GM12864 (cell line): Measurements from ENCODE around the gene LEMD1.

Experiments used
- DNase-seq: peaks from one replicate; pipeline ENCODE4 v3.0.0-alpha.2; 2011; ENCODE audit warnings: low read depth
- H3K4me3 ChIP-seq: 2 replicates; pipeline ENCODE4 v1.5.1; 2011; ENCODE audit warnings: mild to moderate bottlenecking, low read depth, low read length, control low read depth
- CTCF ChIP-seq: IDR thresholded peaks from 2 replicates; pipeline ENCODE4 v1.5.1; 2011; ENCODE audit warnings: low read depth, mild to moderate bottlenecking, moderate library complexity, low read length, control low read depth, inconsistent platforms; ENCODE audit errors: missing control alignments

Gene LEMD1

GRCh38 chr1:205446828-205447227, 25.0 kb upstream of the LEMD1 start:
- no peak for DNase-seq
- no peak for TF ChIP-seq CTCF
- no peak overlapping the region for H3K4me3 ChIP-seq

DNA sequence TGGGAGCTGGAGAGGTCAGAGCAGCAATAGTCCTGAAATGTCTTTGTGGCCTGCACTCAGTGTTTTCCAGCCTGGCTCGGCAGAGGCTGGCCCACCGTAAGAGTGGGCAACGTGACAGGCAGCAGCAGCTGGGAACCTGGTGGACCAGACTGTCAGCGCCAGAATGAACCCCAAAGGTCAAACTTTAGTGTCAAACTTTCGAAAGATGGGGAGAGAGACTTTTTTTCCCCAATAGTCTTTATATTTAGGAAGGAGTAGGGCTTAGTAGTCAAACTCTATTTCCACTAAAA, 23.7 kb upstream of the LEMD1 start:
- no peak for DNase-seq
- no peak for TF ChIP-seq CTCF
- H3K4me3 ChIP-seq = no peak overlapping the region

DNA sequence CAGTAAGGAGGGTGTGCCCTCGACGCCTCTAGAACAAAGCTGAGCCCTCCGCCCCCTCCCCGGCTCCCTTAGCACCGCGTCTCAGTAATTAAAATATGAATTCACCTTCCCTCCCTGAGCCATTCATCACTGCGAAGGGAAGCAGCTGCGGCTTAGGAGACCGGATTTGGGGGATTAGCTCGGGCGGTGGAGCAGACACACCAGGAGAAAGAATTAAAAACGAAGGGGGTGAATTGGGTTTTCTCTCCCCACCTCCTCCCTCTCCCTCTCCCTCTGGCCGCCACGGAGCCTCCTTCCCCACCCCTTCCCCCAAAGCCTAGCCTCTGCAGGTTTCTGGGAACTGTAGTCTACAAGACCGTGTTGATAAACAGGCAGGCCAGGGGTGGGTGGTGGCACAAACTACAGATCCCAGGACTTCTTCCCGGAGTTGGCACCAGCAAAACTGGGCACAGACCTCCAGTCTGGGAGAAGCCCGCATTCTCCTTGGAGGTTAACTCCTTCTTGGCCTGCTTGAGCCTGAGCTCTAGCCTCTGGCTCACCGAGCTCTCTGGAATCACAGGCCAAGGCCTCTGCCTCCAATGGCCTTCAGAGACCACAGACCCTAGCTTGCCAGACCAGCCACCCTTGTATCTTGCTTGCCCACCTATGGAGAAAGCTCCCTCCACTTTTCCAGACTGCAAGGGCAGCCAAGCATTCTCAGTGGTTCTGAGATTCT, 23.2 kb upstream of the LEMD1 start:
- no peak for DNase-seq
- no peak for TF ChIP-seq CTCF
- no peak overlapping the region for H3K4me3 ChIP-seq

DNA sequence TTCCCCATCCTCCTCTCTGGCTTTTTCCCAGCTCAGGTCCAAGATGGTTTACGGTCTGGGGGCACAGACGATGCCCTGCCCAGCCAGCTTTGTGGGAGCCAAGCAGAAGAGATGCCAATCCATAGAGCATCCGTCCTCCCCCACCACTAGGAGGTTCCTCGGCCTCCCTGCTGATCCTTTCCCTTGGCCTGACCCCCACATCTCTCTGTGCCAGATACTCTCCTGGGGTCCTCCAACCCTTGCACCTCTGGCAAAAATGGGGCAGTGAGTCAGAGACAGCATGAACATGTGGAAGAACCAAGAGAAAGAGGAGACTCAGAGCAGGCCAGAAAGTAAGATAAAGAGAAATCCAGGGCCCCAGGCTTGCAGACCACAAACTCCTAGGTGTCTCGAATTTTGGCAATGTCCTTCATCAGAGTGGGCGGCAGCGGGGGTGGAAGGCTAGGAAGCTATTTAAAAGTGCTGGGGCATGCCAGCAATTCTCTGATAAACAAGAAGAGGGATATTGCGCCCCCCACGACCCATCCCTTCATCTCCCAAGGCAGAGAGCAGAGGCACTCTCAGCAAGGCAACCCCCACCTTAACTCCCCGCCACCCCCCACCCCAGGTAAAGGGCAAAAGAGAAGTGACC, 22.6 kb upstream of the LEMD1 start:
- no peak for DNase-seq
- TF ChIP-seq CTCF = no peak
- no peak overlapping the region for H3K4me3 ChIP-seq

GRCh38 chr1:205443585-205444299, 21.9 kb upstream of the LEMD1 start:
- no peak overlapping the region for H3K4me3 ChIP-seq
- no peak for DNase-seq
- TF ChIP-seq CTCF = no peak

DNA sequence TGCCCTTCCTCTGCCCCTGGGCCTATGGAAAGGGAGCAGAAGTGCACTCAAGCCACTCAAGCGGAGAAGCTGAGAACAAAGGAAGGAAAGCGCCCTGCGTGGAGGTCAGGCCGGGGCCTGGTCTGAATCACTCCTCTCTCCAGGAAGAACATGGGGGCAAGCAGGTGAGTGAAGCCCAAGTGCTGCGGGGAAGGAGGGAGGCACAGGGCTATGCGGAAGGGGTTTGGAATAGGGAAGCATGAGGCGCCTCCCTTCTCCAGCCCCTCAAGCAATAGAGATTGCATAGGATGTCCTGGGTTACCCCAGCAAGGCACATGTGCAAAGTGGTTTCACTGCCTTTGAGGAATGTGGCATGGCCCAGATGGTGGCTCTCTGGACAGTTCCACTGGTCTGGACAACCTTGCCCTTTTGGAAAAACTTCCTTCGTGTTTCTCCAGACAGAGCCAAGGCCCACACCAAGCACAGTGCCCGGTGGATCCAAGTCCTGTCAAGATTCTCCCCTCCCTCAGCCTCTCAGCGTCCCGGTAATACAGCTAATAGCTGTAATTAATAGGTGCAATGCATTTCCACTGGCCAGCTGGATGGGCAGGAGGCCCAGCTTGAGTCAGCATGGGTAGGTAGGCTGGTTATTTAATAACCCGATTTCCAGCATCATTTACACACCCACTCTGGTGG, 20.3 kb upstream of the LEMD1 start:
- DNase-seq = no peak
- H3K4me3 ChIP-seq = no peak overlapping the region
- TF ChIP-seq CTCF = no peak
